Measurements from ENCODE around the gene JAKMIP3. TPM values are rescaled to one million over a fixed set of nuclear protein-coding genes. Genes with fewer than 3 reads are reported as not detected.

Gene JAKMIP3
- total RNA-seq, result 0.35 TPM in 1 of 2 replicates, not detected in the other

DNA sequence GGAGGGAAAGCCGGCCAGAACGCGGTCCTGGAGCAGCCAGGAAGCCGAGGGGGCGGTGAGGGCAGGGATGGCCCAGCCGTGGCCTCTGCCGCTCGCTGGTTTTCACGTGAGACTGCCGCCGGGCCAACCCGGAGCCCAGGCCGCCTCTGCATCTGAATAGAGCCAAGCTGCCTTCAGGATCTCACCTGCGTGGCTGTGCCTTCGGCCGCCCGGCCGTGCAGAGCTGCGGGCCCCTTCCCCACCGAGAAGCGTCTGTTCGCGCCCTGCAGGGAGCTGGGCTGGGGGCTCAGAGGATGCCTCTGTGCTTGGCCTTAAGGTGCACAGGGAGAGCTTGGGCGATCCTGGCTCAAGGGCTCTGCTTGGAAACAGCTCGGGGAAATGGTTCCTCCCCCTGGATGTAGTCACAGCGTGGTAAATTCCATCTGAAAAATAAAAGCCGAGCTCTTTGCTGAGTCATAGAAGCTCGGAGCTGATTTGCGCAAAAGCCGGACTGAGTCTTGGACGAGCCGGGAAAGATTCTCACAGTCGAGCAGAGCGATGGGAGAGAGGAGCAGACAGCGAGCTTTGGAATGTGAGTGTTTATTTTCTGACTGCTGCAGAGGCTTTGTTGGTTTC is at the start of gene JAKMIP3:
Gene JAKMIP3, plus strand, starts transcription at position 456 of the 615 bp plus-strand sequence. CDS start 38,863 bp downstream, outside the sequence.

Other genes starting within 250 kb of the JAKMIP3 start
- gene PPP2R2D, start 164.9 kb upstream of the JAKMIP3 start, total RNA-seq, result 22.2 and 23.9 TPM in 2 replicates
- gene BNIP3, start 84.0 kb upstream of the JAKMIP3 start, total RNA-seq, result 105 and 126 TPM in 2 replicates
- 2.8 and 4.0 TPM in 2 replicates for gene DPYSL4, start 121.0 kb downstream of the JAKMIP3 start, total RNA-seq
- 4.6 and 9.0 TPM in 2 replicates for gene STK32C, start 242.0 kb downstream of the JAKMIP3 start, total RNA-seq

Data from myometrial cell (primary cell).